NCI-H748 (cell line): ENCODE measurements around the gene DYSF.

Experiments
- DNase-seq: peaks from one replicate; lab custom pipeline; 2025; ENCODE audit not compliant: unreplicated experiment; lab: John Stamatoyannopoulos, UW

DYSF gene

GRCh38 chr2:71702071-71702970 is 249.0 kb downstream of the DYSF start:
- no peak for DNase-seq

GRCh38 chr2:71702971-71703898 is 249.9 kb downstream of the DYSF start:
- no peak for DNase-seq

- DNase-seq, result no peak
These were observed 250.8 kb downstream of the DYSF start for GRCh38 chr2:71704131-71704561.

- DNase-seq, result no peak
These were observed 251.3 kb downstream of the DYSF start for GRCh38 chr2:71704688-71705087.

GRCh38 chr2:71705171-71705960 is 252.0 kb downstream of the DYSF start:
- no peak for DNase-seq

- DNase-seq, result no peak
These were observed 252.8 kb downstream of the DYSF start for GRCh38 chr2:71706121-71706520.

GRCh38 chr2:71706836-71707235 is 253.5 kb downstream of the DYSF start:
- no peak for DNase-seq

GRCh38 chr2:71710367-71711132 is 257.2 kb downstream of the DYSF start:
- no peak for DNase-seq

- no peak for DNase-seq
These were observed 257.9 kb downstream of the DYSF start for GRCh38 chr2:71711133-71711855.

GRCh38 chr2:71712158-71712818 is 258.9 kb downstream of the DYSF start:
- no peak for DNase-seq

GRCh38 chr2:71713581-71714580 is 260.5 kb downstream of the DYSF start:
- no peak for DNase-seq

- no peak for DNase-seq
These were observed 261.4 kb downstream of the DYSF start for GRCh38 chr2:71714601-71715240.

- no peak for DNase-seq
These were observed 261.9 kb downstream of the DYSF start for GRCh38 chr2:71715241-71715750.

GRCh38 chr2:71715951-71716696 is 262.8 kb downstream of the DYSF start:
- DNase-seq, result no peak

GRCh38 chr2:71716697-71717624 is 263.6 kb downstream of the DYSF start:
- no peak for DNase-seq
